Measurements from ENCODE around the gene FAM217B.

Gene FAM217B

GRCh38 chr20:59994697-59995122 lies 54.5 kb downstream of the FAM217B start:
- TF ChIP-seq, protein P1, sequence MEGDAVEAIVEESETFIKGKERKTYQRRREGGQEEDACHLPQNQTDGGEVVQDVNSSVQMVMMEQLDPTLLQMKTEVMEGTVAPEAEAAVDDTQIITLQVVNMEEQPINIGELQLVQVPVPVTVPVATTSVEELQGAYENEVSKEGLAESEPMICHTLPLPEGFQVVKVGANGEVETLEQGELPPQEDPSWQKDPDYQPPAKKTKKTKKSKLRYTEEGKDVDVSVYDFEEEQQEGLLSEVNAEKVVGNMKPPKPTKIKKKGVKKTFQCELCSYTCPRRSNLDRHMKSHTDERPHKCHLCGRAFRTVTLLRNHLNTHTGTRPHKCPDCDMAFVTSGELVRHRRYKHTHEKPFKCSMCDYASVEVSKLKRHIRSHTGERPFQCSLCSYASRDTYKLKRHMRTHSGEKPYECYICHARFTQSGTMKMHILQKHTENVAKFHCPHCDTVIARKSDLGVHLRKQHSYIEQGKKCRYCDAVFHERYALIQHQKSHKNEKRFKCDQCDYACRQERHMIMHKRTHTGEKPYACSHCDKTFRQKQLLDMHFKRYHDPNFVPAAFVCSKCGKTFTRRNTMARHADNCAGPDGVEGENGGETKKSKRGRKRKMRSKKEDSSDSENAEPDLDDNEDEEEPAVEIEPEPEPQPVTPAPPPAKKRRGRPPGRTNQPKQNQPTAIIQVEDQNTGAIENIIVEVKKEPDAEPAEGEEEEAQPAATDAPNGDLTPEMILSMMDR (IDR thresholded peaks at IDR 0.05; ENCODE audit: insufficient read depth, low read depth, low read length, missing control alignments) = no peak
- DNase-seq (ENCODE audit: low read depth) = peak; percentile 97
- no peak overlapping the region for H3K4me3 ChIP-seq (ENCODE audit: low read length)

DNA sequence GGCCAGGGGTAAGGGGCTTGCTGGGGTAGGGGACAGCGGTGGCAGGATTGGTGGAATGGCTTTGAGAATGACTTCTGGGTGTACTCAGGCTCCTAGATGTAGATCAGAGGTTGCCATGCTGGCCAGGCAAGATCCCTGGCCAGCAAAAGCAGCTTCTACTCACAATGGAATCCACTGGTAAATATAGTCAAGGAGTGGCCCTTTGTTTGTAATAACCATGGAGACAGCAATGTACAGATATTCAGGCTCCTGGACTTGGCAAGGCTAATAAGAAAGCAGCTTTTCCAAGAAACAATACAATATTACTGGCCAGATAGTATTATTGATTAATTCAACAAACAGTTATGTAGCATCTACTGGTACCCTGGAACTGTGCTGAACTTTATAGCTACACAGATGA lies 55.9 kb downstream of the FAM217B start:
- H3K4me3 ChIP-seq (ENCODE audit: low read length) = no peak overlapping the region
- peak; percentile 35 for DNase-seq (ENCODE audit: low read depth)
- TF ChIP-seq, protein P1 (IDR thresholded peaks at IDR 0.05; ENCODE audit: insufficient read depth, low read depth, low read length, missing control alignments) = no peak

GRCh38 chr20:59997896-59998295 lies 57.7 kb downstream of the FAM217B start:
- DNase-seq (ENCODE audit: low read depth) = no peak
- TF ChIP-seq, protein P1 (IDR thresholded peaks at IDR 0.05; ENCODE audit: insufficient read depth, low read depth, low read length, missing control alignments) = no peak

More at GRCh38 chr20:59997896-59998295, 57.7 kb downstream of the FAM217B start:
- H3K4me3 ChIP-seq (ENCODE audit: low read length) = no peak overlapping the region

All from epithelial cell of esophagus (primary cell).